Measurements from ENCODE around the gene OFD1.

Gene OFD1

DNA sequence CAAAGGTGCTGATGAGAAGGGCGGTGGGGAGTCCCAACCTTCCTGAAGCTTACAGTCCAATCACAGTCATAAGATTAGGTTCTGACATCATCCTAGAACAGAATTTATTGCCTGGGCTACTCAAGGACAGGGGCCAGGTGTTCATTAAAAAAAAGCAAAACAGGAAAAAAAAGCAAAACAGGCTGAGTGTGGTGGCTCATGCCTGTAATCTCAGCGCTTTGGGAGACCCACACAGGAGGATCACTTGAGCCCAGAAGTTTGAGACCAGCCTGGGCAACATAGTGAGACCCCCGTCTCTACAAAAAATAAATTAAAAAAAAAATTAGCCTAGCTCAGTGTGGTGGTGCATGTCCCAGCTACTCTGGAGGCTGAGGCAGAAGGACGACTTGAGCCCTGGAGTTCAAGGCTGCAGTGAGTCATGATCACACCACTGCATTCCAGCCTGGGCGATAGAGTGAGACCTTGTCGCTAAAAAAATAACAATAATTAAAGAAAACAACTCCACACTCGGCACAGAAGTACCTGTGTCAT lies 42.6 kb upstream of the OFD1 start:
- Histone ChIP-seq H2AFZ (ENCODE audit: low read depth) (no peak overlapping the region), H4K20me1 (ENCODE audit: insufficient read depth) (no peaks in the 10 kb centered on the region), H3K27me3 (ENCODE audit: insufficient read depth, low read depth) (no peaks in the 10 kb centered on the region), H3K36me3 (ENCODE audit: insufficient read depth) (no peaks in the 10 kb centered on the region), H3K4me1 (ENCODE audit: low read depth, poor library complexity, severe bottlenecking) (peaks cover 50% of the 10 kb centered on the region), H3K79me2 (ENCODE audit: insufficient read depth, low read depth) (peaks cover 67% of the 10 kb centered on the region), H3K4me3 (IDR thresholded peaks at IDR 0.05; ENCODE audit: insufficient read depth, low read depth, low read length) (no peak overlapping the region), H3K9ac (no peak overlapping the region), H3K4me2 (peak overlapping the region; percentile 17; the same call in 1 of the 2 replicates), H3K27ac (no peak overlapping the region)
- TF ChIP-seq, protein P1, sequence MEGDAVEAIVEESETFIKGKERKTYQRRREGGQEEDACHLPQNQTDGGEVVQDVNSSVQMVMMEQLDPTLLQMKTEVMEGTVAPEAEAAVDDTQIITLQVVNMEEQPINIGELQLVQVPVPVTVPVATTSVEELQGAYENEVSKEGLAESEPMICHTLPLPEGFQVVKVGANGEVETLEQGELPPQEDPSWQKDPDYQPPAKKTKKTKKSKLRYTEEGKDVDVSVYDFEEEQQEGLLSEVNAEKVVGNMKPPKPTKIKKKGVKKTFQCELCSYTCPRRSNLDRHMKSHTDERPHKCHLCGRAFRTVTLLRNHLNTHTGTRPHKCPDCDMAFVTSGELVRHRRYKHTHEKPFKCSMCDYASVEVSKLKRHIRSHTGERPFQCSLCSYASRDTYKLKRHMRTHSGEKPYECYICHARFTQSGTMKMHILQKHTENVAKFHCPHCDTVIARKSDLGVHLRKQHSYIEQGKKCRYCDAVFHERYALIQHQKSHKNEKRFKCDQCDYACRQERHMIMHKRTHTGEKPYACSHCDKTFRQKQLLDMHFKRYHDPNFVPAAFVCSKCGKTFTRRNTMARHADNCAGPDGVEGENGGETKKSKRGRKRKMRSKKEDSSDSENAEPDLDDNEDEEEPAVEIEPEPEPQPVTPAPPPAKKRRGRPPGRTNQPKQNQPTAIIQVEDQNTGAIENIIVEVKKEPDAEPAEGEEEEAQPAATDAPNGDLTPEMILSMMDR (conservative IDR thresholded peaks at IDR 0.05; ENCODE audit: low read depth, low read length): no peak

DNA sequence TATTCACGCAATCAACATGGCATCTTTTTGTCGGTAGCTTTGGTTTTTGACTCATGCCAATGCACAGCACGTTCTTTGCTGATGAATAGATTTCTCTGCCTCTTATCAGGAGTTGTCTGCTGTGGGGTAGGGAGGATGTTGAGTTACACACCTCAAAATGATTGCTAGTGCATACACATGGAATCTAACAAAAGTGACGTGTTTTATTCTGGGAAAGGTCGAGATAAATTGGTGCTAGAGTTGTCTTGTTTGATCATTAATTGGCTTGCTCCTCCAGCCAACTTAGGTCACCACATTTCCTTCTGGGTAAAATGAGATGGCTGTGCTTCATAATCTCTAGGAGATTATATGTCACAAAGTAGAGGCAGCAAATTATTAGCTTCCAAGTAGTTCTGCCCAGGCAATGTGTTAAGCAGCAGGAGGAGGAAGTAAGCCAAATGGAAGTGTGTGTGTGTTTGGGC lies 41.7 kb upstream of the OFD1 start:
- Histone ChIP-seq H3K36me3 (ENCODE audit: insufficient read depth) (no peaks in the 10 kb centered on the region), H3K4me2 (no peak overlapping the region), H3K4me3 (IDR thresholded peaks at IDR 0.05; ENCODE audit: insufficient read depth, low read depth, low read length) (no peak overlapping the region), H3K79me2 (ENCODE audit: insufficient read depth, low read depth) (peaks cover 70% of the 10 kb centered on the region), H3K9ac (no peak overlapping the region), H4K20me1 (ENCODE audit: insufficient read depth) (no peaks in the 10 kb centered on the region), H2AFZ (ENCODE audit: low read depth) (no peak overlapping the region), H3K27ac (no peak overlapping the region), H3K27me3 (ENCODE audit: insufficient read depth, low read depth) (no peaks in the 10 kb centered on the region), H3K4me1 (ENCODE audit: low read depth, poor library complexity, severe bottlenecking) (peaks cover 42% of the 10 kb centered on the region)
- TF ChIP-seq, protein P1 (conservative IDR thresholded peaks at IDR 0.05; ENCODE audit: low read depth, low read length): no peak

DNA sequence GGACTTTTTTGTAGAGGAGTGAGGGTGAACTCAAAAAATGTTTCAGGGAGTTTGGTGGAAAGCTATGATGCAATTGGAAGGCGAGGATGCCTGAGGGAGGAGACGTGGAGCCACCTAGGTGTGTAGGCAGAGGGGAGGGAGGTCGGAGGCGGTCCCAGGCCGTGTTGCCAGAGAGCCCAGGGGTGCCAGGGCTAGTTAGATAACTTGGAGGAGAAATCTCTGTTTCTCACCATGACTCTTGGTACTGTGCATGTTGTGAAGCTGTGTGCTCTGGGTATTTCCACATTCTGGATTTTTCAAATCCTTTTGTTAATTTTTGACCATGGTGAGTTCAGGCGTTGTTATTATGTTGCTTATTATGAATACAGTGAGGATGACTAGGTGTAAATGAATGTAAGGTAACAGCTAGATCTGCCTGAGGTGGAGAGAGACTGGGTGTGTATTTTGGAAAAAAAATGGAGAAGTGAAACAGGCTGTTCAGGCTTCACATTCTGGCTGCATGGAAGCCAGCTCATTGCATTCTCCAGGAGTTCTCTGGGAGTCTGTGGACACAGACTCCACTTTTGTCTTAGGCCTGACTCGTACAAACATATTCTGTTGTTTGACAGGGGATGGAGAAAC lies 41.1 kb upstream of the OFD1 start:
- no peak overlapping the region for H2AFZ ChIP-seq (ENCODE audit: low read depth)
- no peaks in the 10 kb centered on the region for H4K20me1 ChIP-seq (ENCODE audit: insufficient read depth)
- H3K79me2 ChIP-seq (ENCODE audit: insufficient read depth, low read depth): peaks cover 74% of the 10 kb centered on the region
- H3K27me3 ChIP-seq (ENCODE audit: insufficient read depth, low read depth): no peaks in the 10 kb centered on the region
- no peak overlapping the region for H3K4me3 ChIP-seq (IDR thresholded peaks at IDR 0.05; ENCODE audit: insufficient read depth, low read depth, low read length)
- H3K36me3 ChIP-seq (ENCODE audit: insufficient read depth): no peaks in the 10 kb centered on the region
- TF ChIP-seq, protein P1 (conservative IDR thresholded peaks at IDR 0.05; ENCODE audit: low read depth, low read length): no peak
- no peak overlapping the region for H3K4me2 ChIP-seq
- no peak overlapping the region for H3K27ac ChIP-seq
- H3K9ac ChIP-seq: no peak overlapping the region
- peaks cover 36% of the 10 kb centered on the region for H3K4me1 ChIP-seq (ENCODE audit: low read depth, poor library complexity, severe bottlenecking)

DNA sequence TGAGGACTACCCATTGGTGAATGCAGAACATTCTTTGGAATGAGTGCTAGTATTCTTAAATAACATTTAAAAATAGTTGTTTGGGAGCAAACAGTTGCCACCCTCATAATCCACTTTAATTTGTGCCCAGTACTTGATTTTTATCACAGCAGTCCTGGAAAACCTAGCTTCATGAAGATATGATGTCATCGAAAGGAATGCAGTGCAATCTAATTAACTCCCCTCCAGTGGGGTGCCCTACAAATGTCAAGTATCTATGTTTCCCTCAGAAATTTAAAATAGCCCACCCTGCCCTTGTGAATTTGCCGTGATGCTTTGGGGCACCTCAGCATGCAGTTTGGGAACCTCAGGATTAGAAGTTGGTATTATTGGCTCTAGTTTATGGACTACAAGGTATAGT lies 40.2 kb upstream of the OFD1 start:
- Histone ChIP-seq H3K27me3 (ENCODE audit: insufficient read depth, low read depth) (no peaks in the 10 kb centered on the region), H4K20me1 (ENCODE audit: insufficient read depth) (no peaks in the 10 kb centered on the region), H3K4me1 (ENCODE audit: low read depth, poor library complexity, severe bottlenecking) (peaks cover 34% of the 10 kb centered on the region), H3K79me2 (ENCODE audit: insufficient read depth, low read depth) (peaks cover 80% of the 10 kb centered on the region), H3K9ac (no peak overlapping the region), H2AFZ (ENCODE audit: low read depth) (no peak overlapping the region), H3K27ac (no peak overlapping the region), H3K4me3 (IDR thresholded peaks at IDR 0.05; ENCODE audit: insufficient read depth, low read depth, low read length) (no peak overlapping the region), H3K36me3 (ENCODE audit: insufficient read depth) (no peaks in the 10 kb centered on the region), H3K4me2 (no peak overlapping the region)
- TF ChIP-seq, protein P1 (conservative IDR thresholded peaks at IDR 0.05; ENCODE audit: low read depth, low read length): no peak

Measured in KMS-11 (cell line).